ENCODE measurements around the gene SMOC1.

DNA sequence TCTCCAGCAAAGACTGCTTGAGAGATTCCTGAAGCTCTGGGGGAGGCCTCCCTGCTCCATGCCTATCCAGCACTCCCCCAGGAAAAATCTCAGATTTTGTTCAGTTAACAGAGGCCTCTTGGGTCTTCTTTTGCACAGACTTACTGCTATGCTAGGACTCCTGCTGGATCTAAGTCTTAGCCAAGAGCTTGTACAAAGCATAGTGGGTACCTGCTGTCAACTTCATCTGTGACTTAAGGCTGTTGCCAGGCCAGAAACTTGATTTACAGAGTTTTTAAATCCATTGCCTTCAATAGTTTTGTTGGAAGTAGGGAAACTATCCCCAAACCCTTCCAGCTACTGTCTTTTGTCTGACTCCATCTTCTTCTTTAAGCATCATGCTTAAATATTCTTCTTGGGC, 140.5 kb downstream of the SMOC1 start:
- TF ChIP-seq, protein P1, sequence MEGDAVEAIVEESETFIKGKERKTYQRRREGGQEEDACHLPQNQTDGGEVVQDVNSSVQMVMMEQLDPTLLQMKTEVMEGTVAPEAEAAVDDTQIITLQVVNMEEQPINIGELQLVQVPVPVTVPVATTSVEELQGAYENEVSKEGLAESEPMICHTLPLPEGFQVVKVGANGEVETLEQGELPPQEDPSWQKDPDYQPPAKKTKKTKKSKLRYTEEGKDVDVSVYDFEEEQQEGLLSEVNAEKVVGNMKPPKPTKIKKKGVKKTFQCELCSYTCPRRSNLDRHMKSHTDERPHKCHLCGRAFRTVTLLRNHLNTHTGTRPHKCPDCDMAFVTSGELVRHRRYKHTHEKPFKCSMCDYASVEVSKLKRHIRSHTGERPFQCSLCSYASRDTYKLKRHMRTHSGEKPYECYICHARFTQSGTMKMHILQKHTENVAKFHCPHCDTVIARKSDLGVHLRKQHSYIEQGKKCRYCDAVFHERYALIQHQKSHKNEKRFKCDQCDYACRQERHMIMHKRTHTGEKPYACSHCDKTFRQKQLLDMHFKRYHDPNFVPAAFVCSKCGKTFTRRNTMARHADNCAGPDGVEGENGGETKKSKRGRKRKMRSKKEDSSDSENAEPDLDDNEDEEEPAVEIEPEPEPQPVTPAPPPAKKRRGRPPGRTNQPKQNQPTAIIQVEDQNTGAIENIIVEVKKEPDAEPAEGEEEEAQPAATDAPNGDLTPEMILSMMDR (conservative IDR thresholded peaks at IDR 0.05 in 1 of 2, IDR thresholded peaks at IDR 0.05 in 1 of 2; ENCODE audit: low read depth in 1 of 2, low read length in 2 of 2): no peak
- TF ChIP-seq EZH2 (IDR thresholded peaks at IDR 0.05; ENCODE audit: low read length, missing control alignments): no peak

Measured in fibroblast of lung (primary cell).